ENCODE measurements around the gene RTKN.
"Not testable (repeated sequence)": the region's sequence is repeated elsewhere in the genome, so short reads cannot be mapped to it uniquely, and the experiment has no call there.

Gene RTKN

GRCh38 chr2:74438248-74438647 is 3.5 kb downstream of the RTKN start:
- no peak for DNase-seq

GRCh38 chr2:74436848-74437695 is 4.7 kb downstream of the RTKN start:
- DNase-seq: no peak

GRCh38 chr2:74436111-74436805 is 5.5 kb downstream of the RTKN start:
- no peak for DNase-seq

GRCh38 chr2:74430502-74430901 is 11.2 kb downstream of the RTKN start:
- DNase-seq: no peak

GRCh38 chr2:74429487-74430451 is 12.0 kb downstream of the RTKN start:
- no peak for DNase-seq

- DNase-seq: no peak
Measured at GRCh38 chr2:74428675-74429074, 13.1 kb downstream of the RTKN start.

- no peak for DNase-seq
Measured at GRCh38 chr2:74427551-74427950, 14.2 kb downstream of the RTKN start.

- no peak for DNase-seq
Measured at GRCh38 chr2:74426181-74426758, 15.5 kb downstream of the RTKN start.

GRCh38 chr2:74425523-74425922 is 16.2 kb downstream of the RTKN start:
- no peak for DNase-seq

GRCh38 chr2:74424995-74425406 is 16.7 kb downstream of the RTKN start:
- DNase-seq: no peak

- DNase-seq: no peak
Measured at GRCh38 chr2:74424139-74424992, 17.4 kb downstream of the RTKN start.

- DNase-seq: no peak
Measured at GRCh38 chr2:74423231-74424095, 18.3 kb downstream of the RTKN start.

GRCh38 chr2:74421221-74421870 is 20.4 kb downstream of the RTKN start, which contains the start of the genes C2orf81 and WDR54:
Gene C2orf81, minus strand, starts transcription at chr2:74421619. Its CDS starts 59 bp downstream, at chr2:74421560.
Gene WDR54, plus strand, starts transcription at chr2:74421730. Its CDS starts 424 bp downstream, at chr2:74422154.
- DNase-seq: peak; percentile 90

GRCh38 chr2:74420443-74421103 is 21.2 kb downstream of the RTKN start:
- not testable (repeated sequence) for DNase-seq

GRCh38 chr2:74420006-74420405 is 21.7 kb downstream of the RTKN start:
- no peak for DNase-seq

- DNase-seq: no peak
Measured at GRCh38 chr2:74419345-74419744, 22.4 kb downstream of the RTKN start.

- no peak for DNase-seq
Measured at GRCh38 chr2:74418312-74418711, 23.4 kb downstream of the RTKN start.

GRCh38 chr2:74417763-74418162 is 24.0 kb downstream of the RTKN start:
- no peak for DNase-seq

GRCh38 chr2:74417197-74417596 is 24.5 kb downstream of the RTKN start:
- no peak for DNase-seq
